DMS79 (cell line): ENCODE results near the gene USO1.

ENCODE experiments used
- DNase-seq: peaks from one replicate; lab custom pipeline; 2025; lab: John Stamatoyannopoulos, UW

Gene USO1

DNA sequence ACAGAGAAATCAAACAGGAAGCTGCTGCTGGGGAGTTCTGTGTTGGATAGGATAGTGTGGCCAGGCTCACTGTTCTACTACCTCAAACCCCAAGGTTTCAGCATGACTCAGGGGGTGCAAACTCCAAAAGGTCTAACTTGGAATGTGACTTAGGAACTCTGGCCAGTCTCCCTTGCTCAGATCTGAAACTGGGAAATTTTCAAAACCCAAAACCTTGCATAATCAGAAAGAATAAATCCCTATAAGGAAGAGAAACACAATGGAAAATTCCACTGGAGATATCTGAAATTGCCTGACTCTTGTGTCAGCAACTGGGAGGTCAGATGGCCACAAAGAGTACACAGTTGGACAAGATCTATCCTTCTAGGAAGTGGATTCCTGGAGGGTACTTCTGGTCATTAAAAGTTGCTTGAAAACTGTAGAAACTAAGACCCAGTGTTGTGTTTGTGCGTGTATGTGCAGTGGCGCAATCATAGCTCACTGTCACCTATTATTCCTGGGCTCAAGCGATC, 119.8 kb downstream of the USO1 start:
- no peak for DNase-seq

DNA sequence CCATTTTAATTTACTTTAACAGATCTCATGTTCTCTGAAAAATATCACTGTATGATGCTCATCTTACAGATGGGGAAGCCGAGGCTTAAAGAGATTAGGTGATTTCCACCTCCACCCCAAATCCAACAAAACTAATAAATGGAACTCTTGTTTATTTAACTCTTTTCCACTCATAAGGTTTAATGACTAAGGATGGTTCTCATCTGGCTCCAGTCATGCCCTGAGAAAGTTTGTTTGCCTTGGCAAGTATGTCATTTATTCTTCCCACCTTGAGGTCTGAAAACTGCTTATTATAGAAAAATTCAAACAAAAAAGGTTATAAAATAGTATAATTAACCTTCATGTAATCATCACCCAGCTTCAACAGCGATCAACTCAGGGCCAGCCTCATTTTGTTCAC, 121.6 kb downstream of the USO1 start:
- no peak for DNase-seq

DNA sequence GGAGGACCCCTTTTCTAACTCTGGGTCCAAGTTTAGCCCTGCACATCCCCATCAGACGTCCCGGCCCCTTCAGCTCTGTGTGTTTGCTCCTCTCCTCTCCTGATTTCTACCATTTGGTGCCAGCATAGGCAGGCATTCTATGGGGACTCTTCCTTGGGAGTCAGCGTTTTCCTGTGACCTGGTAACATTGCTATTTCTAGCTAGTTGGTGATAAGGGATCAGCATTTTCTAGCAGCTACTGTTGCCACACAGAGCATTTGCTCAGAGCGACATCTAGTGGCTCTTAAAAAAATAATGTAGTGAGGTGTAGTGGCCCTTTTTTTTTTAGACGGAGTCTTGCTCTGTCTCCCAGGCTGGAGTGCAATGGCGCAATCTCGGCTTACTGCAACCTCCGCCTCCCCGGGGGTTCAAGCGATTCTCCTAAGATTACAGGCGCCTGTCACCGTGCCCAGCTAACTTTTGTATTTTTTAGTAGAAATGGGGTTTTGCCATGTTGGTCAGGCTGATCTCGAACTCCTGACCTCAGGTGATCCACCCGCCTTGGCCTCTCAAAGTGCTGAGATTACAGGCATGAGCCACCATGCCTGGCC, 123.9 kb downstream of the USO1 start:
- DNase-seq, result peak; percentile 49

- no peak for DNase-seq
These were observed 124.5 kb downstream of the USO1 start for GRCh38 chr4:75848891-75849290.

GRCh38 chr4:75849461-75849860, 125.1 kb downstream of the USO1 start:
- DNase-seq, result no peak

DNA sequence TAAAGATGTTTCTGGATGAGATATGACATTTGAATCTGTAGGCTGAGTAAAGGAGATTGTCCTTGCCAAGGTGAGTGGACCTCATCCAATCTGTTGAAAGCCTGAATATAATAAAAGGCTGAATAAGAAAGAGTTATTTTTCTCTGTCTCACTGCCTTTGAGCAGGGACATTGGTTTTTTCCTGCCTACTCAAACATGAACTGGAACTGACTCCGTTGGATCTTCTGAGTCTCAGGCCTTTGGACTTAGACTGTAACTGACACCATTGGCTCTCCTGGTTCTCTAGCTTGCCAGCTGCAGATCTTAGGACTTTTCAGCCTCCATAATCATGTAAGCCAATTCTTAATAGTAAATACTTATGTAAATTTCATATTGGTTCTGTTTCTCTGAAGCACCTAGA, 134.3 kb downstream of the USO1 start:
- DNase-seq, result no peak

DNA sequence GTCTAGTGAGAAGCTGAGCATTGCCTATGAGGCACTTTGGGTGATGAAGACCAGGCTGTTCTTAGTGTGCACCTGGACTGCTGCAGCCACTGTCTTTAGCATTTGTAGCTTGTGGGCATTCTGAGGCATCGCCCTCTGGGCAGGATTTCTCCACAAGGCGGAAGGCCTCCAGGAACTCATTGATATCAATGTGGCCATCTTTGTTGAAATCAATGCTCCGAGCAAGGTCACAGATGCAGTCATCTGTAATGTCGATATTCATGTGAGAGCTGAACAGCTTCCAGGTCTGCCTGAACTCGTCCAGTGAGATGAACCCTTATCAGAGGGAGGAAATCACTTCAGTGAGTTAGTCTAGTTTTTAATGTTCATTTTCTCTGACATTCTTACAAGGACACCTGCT, 136.2 kb downstream of the USO1 start:
- no peak for DNase-seq
